H9 (cell line): ENCODE results near the gene LBX2. TPM values are rescaled to one million over a fixed set of nuclear protein-coding genes. Genes with fewer than 3 reads are reported as not detected.

Experiments used
- DNase-seq: peaks from one replicate; pipeline ENCODE4 v3.0.0-alpha.2; 2017
- H2AFZ ChIP-seq: one replicate; pipeline ENCODE4 v1.6.1; 2013; ENCODE audit warnings: mild to moderate bottlenecking, low read length, control low read depth, moderate library complexity
- H2AK5ac ChIP-seq: 2 replicates; pipeline ENCODE4 v1.6.1; 2013; ENCODE audit warnings: low read length, control low read depth, mixed read lengths; ENCODE audit not compliant: insufficient read length
- H2BK120ac ChIP-seq: one replicate; pipeline ENCODE4 v1.6.1; 2013; ENCODE audit warnings: low read depth, mild to moderate bottlenecking, low read length, control low read depth, inconsistent platforms; ENCODE audit not compliant: poor library complexity, severe bottlenecking
- H2BK12ac ChIP-seq: 2 replicates; pipeline ENCODE4 v1.6.1; 2013; ENCODE audit warnings: low read length, control low read depth, mixed read lengths, low read depth; ENCODE audit not compliant: insufficient read length
- H2BK15ac ChIP-seq: 2 replicates; pipeline ENCODE4 v1.6.1; 2013; ENCODE audit warnings: low read depth, low read length, control low read depth
- H2BK20ac ChIP-seq: one replicate; pipeline ENCODE4 v1.6.1; 2013; ENCODE audit warnings: low read depth, mild to moderate bottlenecking, low read length, control low read depth, inconsistent platforms; ENCODE audit not compliant: poor library complexity, severe bottlenecking
- H2BK5ac ChIP-seq: 2 replicates; pipeline ENCODE4 v1.6.1; 2013; ENCODE audit warnings: low read length, control low read depth, mixed read lengths; ENCODE audit not compliant: insufficient read length
- H3K14ac ChIP-seq: 2 replicates; pipeline ENCODE4 v1.6.1; 2013; ENCODE audit warnings: low read length, control low read depth; ENCODE audit not compliant: insufficient read depth
- H3K18ac ChIP-seq: 2 replicates; pipeline ENCODE4 v1.6.1; 2013; ENCODE audit warnings: low read depth, mild to moderate bottlenecking, mixed read lengths, low read length, control low read depth; ENCODE audit not compliant: insufficient read length
- H3K23ac ChIP-seq: 2 replicates; pipeline ENCODE4 v1.6.1; 2013; ENCODE audit warnings: low read length, control low read depth, mixed read lengths, low read depth; ENCODE audit not compliant: insufficient read length
- H3K23me2 ChIP-seq: 2 replicates; pipeline ENCODE4 v1.6.1; 2013; ENCODE audit warnings: low read depth, mild to moderate bottlenecking, mixed read lengths, low read length, control low read depth; ENCODE audit not compliant: insufficient read length, poor library complexity, severe bottlenecking
- H3K27ac ChIP-seq: 2 replicates; pipeline ENCODE4 v1.5.1; 2013; ENCODE audit warnings: low read length, control low read depth, mixed read lengths, low read depth; ENCODE audit not compliant: insufficient read length
- H3K27me3 ChIP-seq: 2 replicates; pipeline ENCODE4 v1.6.1; 2013; ENCODE audit warnings: low read length, control low read depth, inconsistent platforms; ENCODE audit not compliant: insufficient read depth
- H3K4ac ChIP-seq: 2 replicates; pipeline ENCODE4 v1.6.1; 2013; ENCODE audit warnings: low read depth, mild to moderate bottlenecking, control low read depth, inconsistent platforms, low read length, moderate library complexity
- H3K4me1 ChIP-seq: 2 replicates; pipeline ENCODE4 v1.6.1; 2013; ENCODE audit warnings: low read length, control low read depth, inconsistent platforms; ENCODE audit not compliant: insufficient read depth
- H3K4me2 ChIP-seq: 2 replicates; pipeline ENCODE4 v1.6.1; 2013; ENCODE audit warnings: low read length, control low read depth, mixed read lengths; ENCODE audit not compliant: insufficient read length, insufficient read depth
- H3K56ac ChIP-seq: 2 replicates; pipeline ENCODE4 v1.6.1; 2013; ENCODE audit warnings: low read depth, mild to moderate bottlenecking, mixed read lengths, low read length, control low read depth; ENCODE audit not compliant: insufficient read length
- H3K79me1 ChIP-seq: 2 replicates; pipeline ENCODE4 v1.6.1; 2013; ENCODE audit warnings: low read depth, mild to moderate bottlenecking, moderate library complexity, low read length, control low read depth, inconsistent platforms; ENCODE audit not compliant: insufficient read depth, poor library complexity, severe bottlenecking
- H3K79me2 ChIP-seq: 2 replicates; pipeline ENCODE4 v1.6.1; 2013; ENCODE audit warnings: low read length, control low read depth, inconsistent platforms; ENCODE audit not compliant: insufficient read depth
- H3K9ac ChIP-seq: 2 replicates; pipeline ENCODE4 v1.6.1; 2013; ENCODE audit warnings: low read length, control low read depth, mixed read lengths; ENCODE audit not compliant: insufficient read length; ENCODE audit errors: extremely low read depth
- H3K9me3 ChIP-seq: one replicate; pipeline ENCODE4 v1.6.1; 2013; ENCODE audit warnings: low read depth, low read length, inconsistent platforms; ENCODE audit not compliant: control insufficient read depth
- H3T11ph ChIP-seq: one replicate; pipeline ENCODE4 v1.6.1; 2013; ENCODE audit warnings: mild to moderate bottlenecking, low read length, control low read depth, inconsistent platforms
- H4K20me1 ChIP-seq: one replicate; pipeline ENCODE4 v1.6.1; 2013; ENCODE audit not compliant: control insufficient read depth, insufficient read length, insufficient read depth
- H4K5ac ChIP-seq: 2 replicates; pipeline ENCODE4 v1.6.1; 2013; ENCODE audit warnings: low read depth, mild to moderate bottlenecking, mixed read lengths, low read length, control low read depth; ENCODE audit not compliant: insufficient read length
- H4K8ac ChIP-seq: replicated peaks from 2 replicates; pipeline ENCODE4 v1.6.1; 2013; ENCODE audit warnings: low read length, control low read depth, mixed read lengths, low read depth; ENCODE audit not compliant: insufficient read length
- H4K91ac ChIP-seq: 2 replicates; pipeline ENCODE4 v1.6.1; 2013; ENCODE audit warnings: low read depth, mild to moderate bottlenecking, moderate library complexity, mixed read lengths, low read length, control low read depth; ENCODE audit not compliant: insufficient read length
- H3K27ac Mint-ChIP-seq, 3 experiments: 2 replicates in 2 of 3; 3 replicates in 1 of 3; pipeline ENCODE4 v1.8.0; 2020 to 2021; ENCODE audit warnings: mixed read lengths in 3 of 3, mild to moderate bottlenecking in 1 of 3, moderate library complexity in 1 of 3
- H3K27me3 Mint-ChIP-seq: 2 replicates; pipeline ENCODE4 v1.8.0; 2021; ENCODE audit warnings: low read depth, mild to moderate bottlenecking, moderate library complexity, mixed read lengths
- H3K36me3 Mint-ChIP-seq, 3 experiments: 2 replicates in 2 of 3; 3 replicates in 1 of 3; pipeline ENCODE4 v1.8.0; 2020 to 2021; ENCODE audit warnings: low read depth in 3 of 3, mixed read lengths in 3 of 3; ENCODE audit not compliant: insufficient read depth in 1 of 3
- H3K4me1 Mint-ChIP-seq, 2 experiments: 2 replicates each; pipeline ENCODE4 v1.8.0; 2020; ENCODE audit warnings: mixed read lengths in 2 of 2
- H3K4me3 Mint-ChIP-seq, 2 experiments: 2 replicates in 1 of 2; 3 replicates in 1 of 2; pipeline ENCODE4 v1.8.0; 2020 to 2021; ENCODE audit warnings: mild to moderate bottlenecking in 2 of 2, mixed read lengths in 2 of 2, moderate library complexity in 1 of 2
- H3K9me3 Mint-ChIP-seq, 2 experiments: 2 replicates in 1 of 2; 3 replicates in 1 of 2; pipeline ENCODE4 v1.8.0; 2020; ENCODE audit warnings: mild to moderate bottlenecking in 2 of 2, mixed read lengths in 2 of 2, moderate library complexity in 1 of 2
- WGBS: extraction: QIAGEN DNeasy Blood & Tissue Kit; methylation state at CpG from one replicate; pipeline ENCODE4 v1.1.7; 2013; ENCODE audit warnings: missing lambda C conversion rate, low lambda C conversion rate, mixed read lengths; ENCODE audit not compliant: insufficient read length; ENCODE audit errors: extremely low coverage; 5-methylcytosine and 5-hydroxymethylcytosine counted together
- total RNA-seq: library from RNA; stranded (reverse); gene quantifications from 2 replicates; pipeline ENCODE4 v1.2.1, GENCODE V29; 2021
- TF ChIP-seq, protein P1 (sequence below): fragments of 200-600 bp; sonication (generic); conservative IDR thresholded peaks from 3 replicates; pipeline ENCODE4 v1.8.0; 2021; ENCODE audit warnings: antibody characterized with exemption, mild to moderate bottlenecking

The LBX2 gene
- total RNA-seq, 1 experiment from 2014 or later: 1.1 TPM

DNA sequence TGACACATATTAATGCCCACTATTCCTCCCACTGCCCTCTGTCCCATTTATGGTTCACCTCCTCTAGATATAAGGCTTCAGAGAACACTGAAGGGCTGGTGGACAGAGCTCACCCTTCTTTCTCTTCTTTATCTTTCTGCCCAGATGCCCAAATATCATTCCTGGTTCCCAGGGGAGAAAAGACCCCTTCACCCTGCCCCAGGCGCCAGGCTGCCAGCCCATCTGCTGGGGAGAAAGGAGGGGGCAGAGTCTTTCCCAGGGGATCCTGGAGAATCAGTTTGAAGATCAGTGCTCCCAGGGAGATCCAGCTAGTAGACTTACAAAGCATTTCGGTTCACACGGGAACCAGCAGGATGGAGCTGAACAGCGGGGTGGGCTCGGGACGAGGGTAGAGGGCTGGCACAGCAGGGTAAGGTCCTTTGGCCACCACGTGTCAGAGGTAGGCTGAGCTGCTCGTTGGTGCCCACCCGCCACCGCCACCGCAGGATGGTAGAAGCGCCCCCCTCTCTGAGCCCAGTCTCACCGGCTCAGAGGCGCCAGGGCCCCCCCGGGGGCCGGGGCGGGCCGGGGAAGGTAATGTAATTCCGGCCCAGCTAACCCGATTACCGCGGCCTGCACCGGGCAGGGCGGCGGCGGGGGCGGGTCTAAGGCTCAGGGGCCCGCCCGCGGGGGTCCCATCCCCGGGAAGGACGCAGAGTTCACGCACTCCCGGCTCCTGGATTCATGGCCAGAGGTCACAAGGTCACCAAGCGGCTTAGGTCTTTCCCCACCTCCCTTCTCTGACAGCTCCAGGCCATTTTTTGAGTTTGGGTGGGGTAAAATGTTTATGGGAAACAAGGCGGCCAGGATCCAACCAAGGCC, 13.6 kb upstream of the LBX2 start:
- Histone ChIP-seq H3K79me2 (no peaks in the 10 kb centered on the region), H2BK12ac (no peak overlapping the region), H2BK20ac (no peak overlapping the region), H3T11ph (no peak overlapping the region), H3K4ac (no peak overlapping the region), H2AK5ac (no peak overlapping the region), H3K18ac (no peak overlapping the region), H3K4me1 (no peaks in the 10 kb centered on the region), H2AFZ (no peak overlapping the region), H3K27ac (no peak overlapping the region), H3K56ac (no peak overlapping the region), H3K23ac (no peak overlapping the region), H3K23me2 (peaks cover 23% of the 10 kb centered on the region), H2BK120ac (no peak overlapping the region), H3K27me3 (peaks cover 76% of the 10 kb centered on the region), H4K5ac (no peak overlapping the region), H3K14ac (no peak overlapping the region; the same call in 1 of the 2 replicates), H4K8ac (no peak overlapping the region), H4K20me1 (no peaks in the 10 kb centered on the region), H3K9me3 (no peaks in the 10 kb centered on the region), H3K79me1 (no peaks in the 10 kb centered on the region), H2BK5ac (no peak overlapping the region), H3K4me2 (peak overlapping the region; percentile 49), H2BK15ac (no peak overlapping the region), H3K9ac (no peak overlapping the region), H4K91ac (no peak overlapping the region)
- Mint-ChIP-seq H3K27me3 (peaks cover 94% of the 10 kb centered on the region), H3K27ac (no peak overlapping the region), H3K9me3 (peaks cover 13 to 17% of the 10 kb centered on the region in 2 experiments), H3K36me3 (peaks cover 5 to 8% (median 6%) of the 10 kb centered on the region in 3 experiments; a peak in 6 of 7 replicates), H3K4me3 (peak overlapping the region; percentile 34 to 74), H3K4me1 (peaks cover 20 to 23% of the 10 kb centered on the region in 2 experiments)
- WGBS: no CpG with 5 or more reads among the region's 36 CpGs
- no peak for DNase-seq
- TF ChIP-seq, protein P1, sequence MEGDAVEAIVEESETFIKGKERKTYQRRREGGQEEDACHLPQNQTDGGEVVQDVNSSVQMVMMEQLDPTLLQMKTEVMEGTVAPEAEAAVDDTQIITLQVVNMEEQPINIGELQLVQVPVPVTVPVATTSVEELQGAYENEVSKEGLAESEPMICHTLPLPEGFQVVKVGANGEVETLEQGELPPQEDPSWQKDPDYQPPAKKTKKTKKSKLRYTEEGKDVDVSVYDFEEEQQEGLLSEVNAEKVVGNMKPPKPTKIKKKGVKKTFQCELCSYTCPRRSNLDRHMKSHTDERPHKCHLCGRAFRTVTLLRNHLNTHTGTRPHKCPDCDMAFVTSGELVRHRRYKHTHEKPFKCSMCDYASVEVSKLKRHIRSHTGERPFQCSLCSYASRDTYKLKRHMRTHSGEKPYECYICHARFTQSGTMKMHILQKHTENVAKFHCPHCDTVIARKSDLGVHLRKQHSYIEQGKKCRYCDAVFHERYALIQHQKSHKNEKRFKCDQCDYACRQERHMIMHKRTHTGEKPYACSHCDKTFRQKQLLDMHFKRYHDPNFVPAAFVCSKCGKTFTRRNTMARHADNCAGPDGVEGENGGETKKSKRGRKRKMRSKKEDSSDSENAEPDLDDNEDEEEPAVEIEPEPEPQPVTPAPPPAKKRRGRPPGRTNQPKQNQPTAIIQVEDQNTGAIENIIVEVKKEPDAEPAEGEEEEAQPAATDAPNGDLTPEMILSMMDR: no peak
